Neural cell (in vitro differentiated cells): ENCODE measurements around the gene AHI1. TPM values are rescaled to one million over a fixed set of nuclear protein-coding genes. Genes with fewer than 3 reads are reported as not detected.

Experiments
- H2AFZ ChIP-seq: fragments of 200-600, 300-800 bp; sonication (generic), shearing (Covaris generic); 2 replicates; pipeline ENCODE4 v1.6.0; 2014; ENCODE audit warnings: low read depth, mild to moderate bottlenecking, antibody characterized with exemption, low read length, moderate library complexity
- H3F3A ChIP-seq: fragments of 200-600 bp; shearing (Covaris generic); 2 replicates; pipeline ENCODE4 v1.6.1; 2016; ENCODE audit warnings: mild to moderate bottlenecking, moderate library complexity, mixed read lengths, antibody characterized with exemption, low read length; ENCODE audit not compliant: insufficient read depth, poor library complexity, severe bottlenecking
- H3K27ac ChIP-seq: fragments of 200-600, 300-800 bp; sonication (generic), shearing (Covaris generic); 2 replicates; pipeline ENCODE4 v1.5.1; 2014; ENCODE audit warnings: mild to moderate bottlenecking, low read length, moderate library complexity
- H3K27me3 ChIP-seq: fragments of 300-800, 200-600 bp; sonication (generic), shearing (Covaris generic); 2 replicates; pipeline ENCODE4 v1.6.0; 2014; ENCODE audit warnings: mild to moderate bottlenecking, low read depth, low read length, moderate library complexity; ENCODE audit not compliant: insufficient read depth
- H3K36me3 ChIP-seq: fragments of 300-800, 200-600 bp; sonication (generic), shearing (Covaris generic); 2 replicates; pipeline ENCODE4 v1.5.1; 2014; ENCODE audit warnings: mild to moderate bottlenecking, antibody characterized with exemption, low read length, moderate library complexity; ENCODE audit not compliant: insufficient read depth
- H3K4me2 ChIP-seq: fragments of 300-800, 200-600 bp; sonication (generic), shearing (Covaris generic); 2 replicates; pipeline ENCODE4 v1.6.0; 2014; ENCODE audit warnings: mild to moderate bottlenecking, low read length
- H3K4me3 ChIP-seq: fragments of 300-800, 200-600 bp; sonication (generic), shearing (Covaris generic); 2 replicates; pipeline ENCODE4 v1.5.1; 2014; ENCODE audit warnings: mild to moderate bottlenecking, low read length, moderate library complexity
- H3K79me2 ChIP-seq: fragments of 200-600 bp; shearing (Covaris generic); replicated peaks from 2 replicates; pipeline ENCODE4 v1.6.0; 2014; ENCODE audit warnings: mild to moderate bottlenecking, low read length, moderate library complexity; ENCODE audit not compliant: insufficient read depth
- H3K9ac ChIP-seq: fragments of 300-800, 200-600 bp; sonication (generic), shearing (Covaris generic); 2 replicates; pipeline ENCODE4 v1.6.1; 2016; ENCODE audit warnings: mild to moderate bottlenecking, low read length, mixed read lengths
- H3K9me2 ChIP-seq: fragments of 200-600 bp; shearing (Covaris generic); 2 replicates; pipeline ENCODE4 v1.6.1; 2016; ENCODE audit warnings: mild to moderate bottlenecking, low read length, mixed read lengths; ENCODE audit not compliant: insufficient read depth
- H3K9me3 ChIP-seq: fragments of 200-600, 300-800 bp; sonication (generic), shearing (Covaris generic); 2 replicates; pipeline ENCODE4 v1.6.1; 2016; ENCODE audit warnings: mild to moderate bottlenecking, mixed run types, low read length, moderate library complexity, mixed read lengths
- H4K20me1 ChIP-seq: fragments of 200-600 bp; shearing (Covaris generic); 2 replicates; pipeline ENCODE4 v1.6.1; 2016; ENCODE audit warnings: mild to moderate bottlenecking, mixed run types; ENCODE audit not compliant: insufficient read depth
- EP300 ChIP-seq: fragments of 450-650 bp; conservative IDR thresholded peaks from 2 replicates; pipeline ENCODE4 v1.6.1; 2014; ENCODE audit warnings: antibody characterized with exemption, mild to moderate bottlenecking, moderate library complexity; ENCODE audit not compliant: poor library complexity, severe bottlenecking
- EZH2 ChIP-seq: fragments of 200-600, 300-800 bp; shearing (Covaris generic), sonication (generic); IDR thresholded peaks from 2 replicates; pipeline ENCODE4 v1.6.1; 2014; ENCODE audit warnings: antibody characterized with exemption, low read length, borderline replicate concordance, mild to moderate bottlenecking; ENCODE audit not compliant: insufficient read depth, poor library complexity, severe bottlenecking
- MXI1 ChIP-seq: fragments of 450-650 bp; conservative IDR thresholded peaks from 2 replicates; pipeline ENCODE4 v1.6.1; 2014; ENCODE audit warnings: antibody characterized with exemption, mild to moderate bottlenecking; ENCODE audit not compliant: poor library complexity, severe bottlenecking
- POLR2AphosphoS5 ChIP-seq: IDR thresholded peaks from 2 replicates; pipeline ENCODE4 v1.6.1; 2012
- RAD21 ChIP-seq: fragments of 450-650 bp; conservative IDR thresholded peaks from 2 replicates; pipeline ENCODE4 v1.6.1; 2014; ENCODE audit warnings: antibody characterized with exemption, mild to moderate bottlenecking, moderate library complexity
- SMC3 ChIP-seq: fragments of 450-650 bp; conservative IDR thresholded peaks from 2 replicates; pipeline ENCODE4 v1.6.1; 2014; ENCODE audit warnings: antibody characterized with exemption, mild to moderate bottlenecking, moderate library complexity; ENCODE audit not compliant: poor library complexity
- TAF1 ChIP-seq: IDR thresholded peaks from 2 replicates; pipeline ENCODE4 v1.6.1; 2012; ENCODE audit warnings: low read depth
- polyA plus RNA-seq: library from polyadenylated mRNA; depleted of rRNA; stranded (reverse); fragments of >200 nt; gene quantifications from 2 replicates; pipeline ENCODE4 v1.2.3, GENCODE V29; 2014
- TF ChIP-seq, protein P1 (sequence below): IDR thresholded peaks from 2 replicates; pipeline ENCODE4 v1.6.1; 2012; ENCODE audit warnings: borderline replicate concordance
- TF ChIP-seq, protein P2 (sequence below): fragments of 450-650 bp; IDR thresholded peaks from 2 replicates; pipeline ENCODE4 v1.5.1; 2014; ENCODE audit warnings: antibody characterized with exemption, mild to moderate bottlenecking, moderate library complexity; ENCODE audit not compliant: poor library complexity, severe bottlenecking

The AHI1 gene
- polyA plus RNA-seq, 1 donor from 2014 or later = 58.2 TPM

DNA sequence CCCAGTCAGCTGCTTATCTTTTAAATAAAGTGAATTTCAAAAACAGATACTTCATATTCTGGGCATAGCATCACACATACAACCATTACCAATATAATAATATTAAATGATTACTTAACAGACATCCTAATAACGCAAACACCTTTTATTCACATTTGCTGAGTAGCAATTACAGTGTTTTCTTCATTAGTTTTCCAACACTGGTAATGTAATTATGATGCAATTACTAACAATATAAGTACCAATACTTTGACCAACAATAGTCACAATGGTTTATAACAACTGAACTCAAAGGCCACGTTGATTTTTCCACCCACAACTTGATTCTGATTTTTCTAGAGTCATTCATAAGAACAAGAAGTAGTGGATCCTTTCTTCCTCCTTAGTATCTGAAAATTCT, 212.4 kb downstream of the AHI1 start:
- TF ChIP-seq RAD21 = no peak
- TF ChIP-seq, protein P1, sequence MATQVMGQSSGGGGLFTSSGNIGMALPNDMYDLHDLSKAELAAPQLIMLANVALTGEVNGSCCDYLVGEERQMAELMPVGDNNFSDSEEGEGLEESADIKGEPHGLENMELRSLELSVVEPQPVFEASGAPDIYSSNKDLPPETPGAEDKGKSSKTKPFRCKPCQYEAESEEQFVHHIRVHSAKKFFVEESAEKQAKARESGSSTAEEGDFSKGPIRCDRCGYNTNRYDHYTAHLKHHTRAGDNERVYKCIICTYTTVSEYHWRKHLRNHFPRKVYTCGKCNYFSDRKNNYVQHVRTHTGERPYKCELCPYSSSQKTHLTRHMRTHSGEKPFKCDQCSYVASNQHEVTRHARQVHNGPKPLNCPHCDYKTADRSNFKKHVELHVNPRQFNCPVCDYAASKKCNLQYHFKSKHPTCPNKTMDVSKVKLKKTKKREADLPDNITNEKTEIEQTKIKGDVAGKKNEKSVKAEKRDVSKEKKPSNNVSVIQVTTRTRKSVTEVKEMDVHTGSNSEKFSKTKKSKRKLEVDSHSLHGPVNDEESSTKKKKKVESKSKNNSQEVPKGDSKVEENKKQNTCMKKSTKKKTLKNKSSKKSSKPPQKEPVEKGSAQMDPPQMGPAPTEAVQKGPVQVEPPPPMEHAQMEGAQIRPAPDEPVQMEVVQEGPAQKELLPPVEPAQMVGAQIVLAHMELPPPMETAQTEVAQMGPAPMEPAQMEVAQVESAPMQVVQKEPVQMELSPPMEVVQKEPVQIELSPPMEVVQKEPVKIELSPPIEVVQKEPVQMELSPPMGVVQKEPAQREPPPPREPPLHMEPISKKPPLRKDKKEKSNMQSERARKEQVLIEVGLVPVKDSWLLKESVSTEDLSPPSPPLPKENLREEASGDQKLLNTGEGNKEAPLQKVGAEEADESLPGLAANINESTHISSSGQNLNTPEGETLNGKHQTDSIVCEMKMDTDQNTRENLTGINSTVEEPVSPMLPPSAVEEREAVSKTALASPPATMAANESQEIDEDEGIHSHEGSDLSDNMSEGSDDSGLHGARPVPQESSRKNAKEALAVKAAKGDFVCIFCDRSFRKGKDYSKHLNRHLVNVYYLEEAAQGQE = no peak
- TF ChIP-seq EP300 = no peak
- TF ChIP-seq POLR2AphosphoS5 = no peak
- TF ChIP-seq EZH2 = no peak
- TF ChIP-seq TAF1 = no peak
- TF ChIP-seq MXI1 = no peak
- TF ChIP-seq, protein P2, sequence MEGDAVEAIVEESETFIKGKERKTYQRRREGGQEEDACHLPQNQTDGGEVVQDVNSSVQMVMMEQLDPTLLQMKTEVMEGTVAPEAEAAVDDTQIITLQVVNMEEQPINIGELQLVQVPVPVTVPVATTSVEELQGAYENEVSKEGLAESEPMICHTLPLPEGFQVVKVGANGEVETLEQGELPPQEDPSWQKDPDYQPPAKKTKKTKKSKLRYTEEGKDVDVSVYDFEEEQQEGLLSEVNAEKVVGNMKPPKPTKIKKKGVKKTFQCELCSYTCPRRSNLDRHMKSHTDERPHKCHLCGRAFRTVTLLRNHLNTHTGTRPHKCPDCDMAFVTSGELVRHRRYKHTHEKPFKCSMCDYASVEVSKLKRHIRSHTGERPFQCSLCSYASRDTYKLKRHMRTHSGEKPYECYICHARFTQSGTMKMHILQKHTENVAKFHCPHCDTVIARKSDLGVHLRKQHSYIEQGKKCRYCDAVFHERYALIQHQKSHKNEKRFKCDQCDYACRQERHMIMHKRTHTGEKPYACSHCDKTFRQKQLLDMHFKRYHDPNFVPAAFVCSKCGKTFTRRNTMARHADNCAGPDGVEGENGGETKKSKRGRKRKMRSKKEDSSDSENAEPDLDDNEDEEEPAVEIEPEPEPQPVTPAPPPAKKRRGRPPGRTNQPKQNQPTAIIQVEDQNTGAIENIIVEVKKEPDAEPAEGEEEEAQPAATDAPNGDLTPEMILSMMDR = no peak
- no peak for TF ChIP-seq SMC3

DNA sequence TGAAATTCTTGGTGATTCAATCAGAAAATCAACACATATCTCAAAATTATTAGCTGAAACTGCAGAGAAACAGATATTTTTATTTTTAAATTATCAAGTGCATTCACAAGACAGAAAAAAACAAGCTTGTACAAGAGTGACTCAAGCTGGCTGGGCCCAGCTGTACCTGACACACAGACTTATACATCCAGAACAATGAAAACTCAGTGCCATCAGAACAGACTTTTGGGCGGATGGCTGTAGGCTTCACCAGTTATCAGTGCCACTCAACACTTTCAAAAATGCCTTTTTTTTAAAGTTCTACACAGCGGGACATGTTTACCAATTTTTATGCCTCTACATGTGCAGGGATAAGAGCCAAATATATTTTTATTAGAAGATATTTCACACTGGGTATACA, 213.6 kb downstream of the AHI1 start:
- no peaks in the 10 kb centered on the region for H4K20me1 ChIP-seq
- no peaks in the 10 kb centered on the region for H3K36me3 ChIP-seq
- no peaks in the 10 kb centered on the region for H3K9me3 ChIP-seq
- H3K27me3 ChIP-seq = no peaks in the 10 kb centered on the region
- no peaks in the 10 kb centered on the region for H3F3A ChIP-seq
- no peaks in the 10 kb centered on the region for H3K9me2 ChIP-seq
- no peak overlapping the region for H3K4me3 ChIP-seq
- no peak overlapping the region for H3K9ac ChIP-seq
- H3K4me2 ChIP-seq = no peak overlapping the region
- H3K79me2 ChIP-seq = no peaks in the 10 kb centered on the region
- no peak overlapping the region for H3K27ac ChIP-seq
- TF ChIP-seq EP300 = no peak
- no peak for TF ChIP-seq TAF1
- no peak for TF ChIP-seq POLR2AphosphoS5
- no peak for TF ChIP-seq SMC3
- no peak for TF ChIP-seq RAD21
- TF ChIP-seq, protein P1 = no peak
- TF ChIP-seq, protein P2 = no peak
- TF ChIP-seq EZH2 = no peak
- TF ChIP-seq MXI1 = no peak
- no peak overlapping the region for H2AFZ ChIP-seq

More for the DNA sequence above, 212.4 kb downstream of the AHI1 start:
- Histone ChIP-seq H3K27ac (no peak overlapping the region), H2AFZ (no peak overlapping the region), H3F3A (no peaks in the 10 kb centered on the region), H3K36me3 (no peaks in the 10 kb centered on the region), H3K27me3 (no peaks in the 10 kb centered on the region), H3K79me2 (no peaks in the 10 kb centered on the region), H4K20me1 (no peaks in the 10 kb centered on the region), H3K9me2 (no peaks in the 10 kb centered on the region), H3K4me2 (no peak overlapping the region), H3K9ac (no peak overlapping the region), H3K4me3 (no peak overlapping the region), H3K9me3 (no peaks in the 10 kb centered on the region)
